BJ (cell line): ENCODE measurements around the gene ARHGEF38. TPM values are rescaled to one million over a fixed set of nuclear protein-coding genes. Genes with fewer than 3 reads are reported as not detected.

Experiments used
- CTCF ChIA-PET: fragments of 350-600 bp; formaldehyde crosslinking; extraction: SDS; loops from one replicate; lab custom pipeline; 2021; ENCODE audit warnings: antibody characterized with exemption, inconsistent platforms; lab: Yijun Ruan, JAX
- POLR2A ChIA-PET: fragments of 300-600 bp; sonication (Branson Sonifier 250); formaldehyde crosslinking; extraction: SDS; loops from one replicate; lab custom pipeline; 2021; ENCODE audit warnings: antibody characterized with exemption; lab: Charles Lee
- DNase-seq: peaks from one replicate; pipeline ENCODE4 v3.0.0-alpha.2; 2011; ENCODE audit warnings: low read depth
- H3K27me3 ChIP-seq: 2 replicates; pipeline ENCODE4 v1.6.0; 2011; ENCODE audit warnings: low read length; ENCODE audit not compliant: control insufficient read depth, insufficient read depth
- H3K36me3 ChIP-seq: 2 replicates; pipeline ENCODE4 v1.5.1; 2011; ENCODE audit warnings: low read length; ENCODE audit not compliant: control insufficient read depth, insufficient read depth
- H3K4me3 ChIP-seq: 2 replicates; pipeline ENCODE4 v1.5.1; 2011; ENCODE audit warnings: low read depth, mild to moderate bottlenecking, control low read depth, low read length
- CTCF ChIP-seq: IDR thresholded peaks from 2 replicates; pipeline ENCODE4 v1.5.1; 2011; ENCODE audit warnings: low read depth, mild to moderate bottlenecking, control low read depth, inconsistent platforms, low read length, moderate library complexity; ENCODE audit not compliant: insufficient read depth
- polyA plus RNA-seq: library from polyadenylated mRNA; depleted of rRNA; stranded (reverse); fragments of >200 nt; gene quantifications from 2 replicates; pipeline ENCODE4 v1.2.3, GENCODE V29; 2011

Gene ARHGEF38
- polyA plus RNA-seq, 1 experiment, result not detected

- TF ChIP-seq CTCF, result no peak
- no peak overlapping the region for H3K4me3 ChIP-seq
- CTCF ChIA-PET, result interaction anchor here (0.6 kb wide), 1 partner anchor 45 kb away, joined by 3 read pairs; no protein-coding TSS in a partner anchor
- POLR2A ChIA-PET, result no interaction called here
- no peaks in the 10 kb centered on the region for H3K27me3 ChIP-seq
- no peak for DNase-seq
- H3K36me3 ChIP-seq, result no peaks in the 10 kb centered on the region
These were observed 60.9 kb downstream of the ARHGEF38 start for GRCh38 chr4:105613306-105613705.

- no peaks in the 10 kb centered on the region for H3K36me3 ChIP-seq
- ChIA-PET POLR2A (no interaction called here), CTCF (no interaction called here)
- no peak for TF ChIP-seq CTCF
- no peak overlapping the region for H3K4me3 ChIP-seq
- no peaks in the 10 kb centered on the region for H3K27me3 ChIP-seq
- no peak for DNase-seq
These were observed 66.9 kb downstream of the ARHGEF38 start for GRCh38 chr4:105619188-105619931.

DNA sequence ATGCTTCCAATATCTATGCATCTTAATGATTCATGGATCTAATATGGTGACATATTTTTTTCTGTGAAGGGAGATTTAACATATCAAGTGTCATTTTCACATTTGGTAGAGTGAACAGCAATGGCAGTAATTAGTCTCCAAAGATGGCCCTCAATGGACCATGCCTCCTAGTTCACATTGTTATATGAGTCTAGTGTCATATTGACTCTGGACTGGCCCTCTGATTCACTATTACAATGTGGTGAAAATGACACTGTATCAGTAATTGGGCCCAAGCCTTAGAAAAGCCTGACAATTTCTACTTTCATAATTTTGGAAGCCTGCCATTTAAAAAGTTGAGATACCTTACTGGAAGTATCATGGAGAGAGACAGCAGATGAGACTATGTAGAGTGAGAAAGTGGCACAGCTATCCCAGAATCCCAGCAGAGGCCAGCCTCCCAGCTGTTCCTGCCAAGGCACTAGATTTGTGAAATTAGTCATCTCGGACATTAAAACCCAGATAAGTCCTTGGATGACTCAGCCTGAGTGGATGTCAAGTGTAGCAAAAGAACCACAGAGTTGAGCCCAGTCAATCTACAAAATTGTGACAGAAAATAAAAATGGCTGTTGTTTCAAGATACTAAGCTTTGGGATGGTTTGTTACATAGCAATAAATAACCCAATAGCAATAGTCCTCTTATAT, 68.4 kb downstream of the ARHGEF38 start:
- Histone ChIP-seq H3K36me3 (no peaks in the 10 kb centered on the region), H3K4me3 (no peak overlapping the region), H3K27me3 (no peaks in the 10 kb centered on the region)
- POLR2A ChIA-PET, result interaction anchor here (0.6 kb wide), 1 partner anchor 516 kb away, joined by 3 read pairs; no protein-coding TSS in a partner anchor
- no peak for DNase-seq
- no peak for TF ChIP-seq CTCF
- CTCF ChIA-PET, result no interaction called here

- Histone ChIP-seq H3K36me3 (no peaks in the 10 kb centered on the region), H3K27me3 (no peaks in the 10 kb centered on the region), H3K4me3 (no peak overlapping the region)
- no peak for TF ChIP-seq CTCF
- DNase-seq, result no peak
- ChIA-PET POLR2A (no interaction called here), CTCF (interaction anchor here (1.3 kb wide), 1 partner anchor 14 kb away, joined by 4 read pairs; no protein-coding TSS in a partner anchor)
These were observed 69.8 kb downstream of the ARHGEF38 start for GRCh38 chr4:105622269-105622668.

GRCh38 chr4:105623099-105623498, 70.7 kb downstream of the ARHGEF38 start:
- POLR2A ChIA-PET, result no interaction called here
- Histone ChIP-seq H3K27me3 (no peaks in the 10 kb centered on the region), H3K4me3 (no peak overlapping the region), H3K36me3 (no peaks in the 10 kb centered on the region)
- TF ChIP-seq CTCF, result no peak
- no peak for DNase-seq
- CTCF ChIA-PET, result no interaction called here
